Measurements from ENCODE around the gene AKAP13. TPM values are rescaled to one million over a fixed set of nuclear protein-coding genes. Genes with fewer than 3 reads are reported as not detected.
"Not testable (repeated sequence)": the region's sequence is repeated elsewhere in the genome, so short reads cannot be mapped to it uniquely, and the experiment has no call there.

The AKAP13 gene
- total RNA-seq, 2 experiments from 2014 or later: 106 to 113 TPM

DNA sequence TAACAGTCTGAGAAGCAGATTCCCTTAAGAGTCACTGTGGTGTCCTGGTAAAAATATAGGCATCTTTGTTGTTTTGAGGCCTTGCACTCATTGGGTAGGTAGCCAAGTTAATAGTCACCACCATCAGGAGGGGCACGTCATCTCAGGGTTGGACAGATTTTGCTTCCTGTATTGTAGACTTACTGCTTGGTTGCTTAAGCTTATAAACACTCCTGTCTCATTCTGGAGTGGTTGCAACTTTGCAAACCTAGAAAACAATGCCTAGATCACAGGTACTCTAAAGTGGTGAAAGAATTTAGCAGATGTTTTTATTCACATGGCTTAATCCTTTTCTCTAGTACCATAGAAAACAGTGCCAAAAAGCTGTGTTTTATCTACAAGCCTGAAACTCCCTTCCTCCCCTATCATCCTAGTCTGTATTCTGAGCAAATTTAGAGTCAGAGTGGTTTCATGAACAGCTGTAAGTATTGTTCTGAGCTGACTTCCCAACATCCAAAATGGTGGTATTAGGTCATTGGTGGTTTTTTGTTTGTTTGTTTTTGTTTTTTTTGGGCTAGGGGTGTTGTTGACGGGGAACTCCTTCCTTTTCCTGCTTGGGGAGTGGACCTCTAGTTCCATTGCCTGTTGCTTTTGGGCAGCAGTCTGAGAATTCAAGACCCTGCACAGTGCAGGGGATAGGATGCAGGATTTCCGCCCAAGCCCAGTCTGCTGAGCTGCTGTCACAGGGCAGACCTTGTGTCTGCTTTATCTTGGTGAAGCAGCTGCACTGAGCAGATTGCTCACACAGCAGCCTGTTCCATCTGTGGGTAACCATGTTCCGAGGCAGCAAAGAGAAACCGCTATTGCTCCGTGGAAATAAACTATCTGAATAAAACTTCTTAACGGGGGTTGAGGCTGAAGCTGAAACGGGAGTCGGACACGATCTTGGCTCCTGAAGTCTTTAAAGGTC is 202.0 kb downstream of the AKAP13 start:
- intact Hi-C loops (cut with micrococcal nuclease): loop anchor here (1.0 to 5.0 kb wide), 10 partner anchors 24 to 845 kb away; no protein-coding TSS in a partner anchor

DNA sequence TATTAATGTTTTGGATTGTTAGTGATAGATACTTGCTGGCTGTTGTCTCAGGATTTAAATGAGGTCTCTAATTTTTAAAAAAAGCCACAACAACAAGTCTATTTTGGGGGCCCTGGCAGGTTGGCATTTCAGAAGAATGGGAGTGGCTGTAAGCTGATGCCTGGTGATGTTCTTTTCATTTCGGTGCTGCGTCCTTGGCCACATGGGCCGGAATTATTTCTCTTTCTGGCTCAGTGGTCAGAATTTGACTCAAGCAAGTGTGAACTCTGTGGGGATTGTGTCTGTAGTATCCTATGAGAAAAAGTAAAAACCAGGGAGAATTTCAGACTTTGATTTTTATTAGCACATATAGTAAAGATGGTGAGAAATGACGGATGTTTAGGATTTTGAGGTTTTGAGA is 203.0 kb downstream of the AKAP13 start:
- Mint-ChIP-seq H3K27me3 (no peaks in the 10 kb centered on the region), H3K4me1 (ENCODE audit: low read depth) (peaks cover 87% of the 10 kb centered on the region), H3K9me3 (no peaks in the 10 kb centered on the region), H3K36me3 (peaks cover 70% of the 10 kb centered on the region), H3K4me3 (peak overlapping the region; percentile 86), H3K27ac (peak overlapping the region; percentile 93)
- ChIA-PET CTCF (interaction anchor here (1.1 to 2.9 kb wide), 6 partner anchors 9 to 253 kb away, joined by 3 to 13 read pairs (median 9); no protein-coding TSS in a partner anchor), POLR2A (interaction anchor here (1.0 to 3.8 kb wide), 13 partner anchors 11 to 126 kb away, joined by 3 to 27 read pairs (median 12); no protein-coding TSS in a partner anchor)
- peak; percentile 36 for DNase-seq
- intact Hi-C loops (cut with micrococcal nuclease): loop anchor here (2.0 to 5.0 kb wide), 6 partner anchors 25 to 846 kb away; no protein-coding TSS in a partner anchor

More for the DNA sequence above, 202.0 kb downstream of the AKAP13 start:
- H3K36me3 Mint-ChIP-seq: peaks cover 64% of the 10 kb centered on the region
- peak; percentile 79 for DNase-seq
- no peaks in the 10 kb centered on the region for H3K27me3 Mint-ChIP-seq
- CTCF ChIA-PET: interaction anchor here (0.6 to 2.9 kb wide), 10 partner anchors 10 to 286 kb away, joined by 3 to 13 read pairs (median 8); no protein-coding TSS in a partner anchor
- H3K4me1 Mint-ChIP-seq (ENCODE audit: low read depth): peaks cover 79% of the 10 kb centered on the region
- H3K9me3 Mint-ChIP-seq: no peaks in the 10 kb centered on the region
- H3K27ac Mint-ChIP-seq: peak overlapping the region; percentile 93
- peak overlapping the region; percentile 86 for H3K4me3 Mint-ChIP-seq
- POLR2A ChIA-PET: interaction anchor here (0.6 to 3.8 kb wide), 22 partner anchors 12 to 252 kb away, joined by 3 to 27 read pairs (median 6); no protein-coding TSS in a partner anchor

DNA sequence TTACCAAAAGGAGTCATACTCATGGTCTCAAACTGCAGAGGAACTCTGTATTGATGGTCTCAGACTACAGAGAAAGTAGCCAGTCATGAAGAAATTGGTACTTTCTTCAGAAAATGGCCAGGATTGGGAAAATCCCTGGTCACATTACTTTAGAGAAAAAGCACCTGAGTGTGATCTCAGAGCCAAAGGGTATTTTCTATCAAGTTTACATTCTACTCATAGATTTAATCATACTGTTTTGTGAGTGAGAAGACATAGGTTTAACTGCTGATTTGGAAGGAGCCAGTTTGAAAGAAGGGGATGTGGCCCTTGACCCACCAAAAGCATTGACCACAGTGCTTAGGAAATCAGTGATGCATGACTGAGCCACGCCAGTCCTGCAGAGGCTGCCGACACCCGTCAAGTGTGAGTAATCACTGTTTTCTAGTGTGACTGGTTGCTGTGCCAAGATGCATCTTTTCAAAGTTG is 203.6 kb downstream of the AKAP13 start:
- peak; percentile 71 for DNase-seq
- peak overlapping the region; percentile 93 for H3K27ac Mint-ChIP-seq
- ChIA-PET CTCF (interaction anchor here (1.6 to 2.9 kb wide), 2 partner anchors 37 to 41 kb away, joined by 4 to 13 read pairs; no protein-coding TSS in a partner anchor), POLR2A (interaction anchor here (1.3 to 3.8 kb wide), 4 partner anchors 10 to 42 kb away, joined by 3 to 27 read pairs (median 10); no protein-coding TSS in a partner anchor)
- intact Hi-C loops (cut with micrococcal nuclease): loop anchor here (1.0 to 5.0 kb wide), 8 partner anchors 25 to 847 kb away; no protein-coding TSS in a partner anchor
- H3K9me3 Mint-ChIP-seq: no peaks in the 10 kb centered on the region
- no peaks in the 10 kb centered on the region for H3K27me3 Mint-ChIP-seq
- peaks cover 92% of the 10 kb centered on the region for H3K4me1 Mint-ChIP-seq (ENCODE audit: low read depth)
- H3K36me3 Mint-ChIP-seq: peaks cover 71% of the 10 kb centered on the region
- peak overlapping the region; percentile 86 for H3K4me3 Mint-ChIP-seq

DNA sequence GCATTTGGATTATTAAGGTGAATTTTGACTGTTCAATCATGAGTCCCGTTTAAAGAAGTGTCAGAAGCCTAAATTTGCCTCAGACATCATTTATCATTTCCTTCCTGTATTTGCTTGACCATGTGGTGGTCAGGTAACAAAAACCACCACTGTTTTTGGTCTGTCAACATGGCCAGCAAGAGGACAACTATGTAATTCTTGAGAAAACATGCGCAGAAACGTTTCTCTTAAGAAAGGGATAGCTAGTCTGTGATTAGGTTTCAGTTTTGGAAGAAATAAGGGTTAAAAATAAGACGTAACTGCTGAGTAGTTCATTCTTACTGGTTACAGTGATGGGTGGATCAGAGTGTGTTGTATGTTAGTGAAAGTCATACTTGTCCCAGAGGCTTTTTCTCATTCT is 204.5 kb downstream of the AKAP13 start:
- peak overlapping the region; percentile 93 for H3K27ac Mint-ChIP-seq
- peaks cover 84% of the 10 kb centered on the region for H3K4me1 Mint-ChIP-seq (ENCODE audit: low read depth)
- H3K9me3 Mint-ChIP-seq: no peaks in the 10 kb centered on the region
- H3K36me3 Mint-ChIP-seq: peaks cover 68% of the 10 kb centered on the region
- CTCF ChIA-PET: interaction anchor here (1.1 to 1.9 kb wide), 6 partner anchors 26 to 288 kb away, joined by 3 to 6 read pairs (median 5); no protein-coding TSS in a partner anchor
- POLR2A ChIA-PET: interaction anchor here (1.0 to 1.9 kb wide), 3 partner anchors 23 to 122 kb away, joined by 3 to 8 read pairs (median 4); no protein-coding TSS in a partner anchor
- H3K27me3 Mint-ChIP-seq: no peaks in the 10 kb centered on the region
- no peak for DNase-seq
- H3K4me3 Mint-ChIP-seq: peak overlapping the region; percentile 86
- intact Hi-C loops (cut with micrococcal nuclease): loop anchor here (1.0 to 5.0 kb wide), 5 partner anchors 34 to 848 kb away; no protein-coding TSS in a partner anchor

DNA sequence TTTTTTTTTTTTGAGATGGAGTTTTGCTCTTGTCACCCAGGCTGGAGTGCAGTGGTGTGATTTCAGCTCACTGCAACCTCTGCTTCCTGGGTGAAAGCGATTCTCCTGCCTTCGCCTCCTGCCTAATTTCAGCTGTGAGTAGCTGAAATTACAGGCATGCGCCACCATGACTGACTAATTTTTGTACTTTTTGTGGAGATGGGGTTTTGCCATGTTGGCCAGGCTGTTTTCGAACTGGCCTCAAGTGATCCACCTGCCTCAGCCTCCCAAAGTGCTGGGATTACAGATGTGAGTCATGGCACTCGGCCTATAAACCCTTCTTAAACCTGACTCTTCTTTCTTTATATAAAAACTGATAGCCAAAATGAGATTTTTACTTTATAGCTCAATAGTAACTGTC is 205.8 kb downstream of the AKAP13 start:
- Mint-ChIP-seq H3K36me3 (peaks cover 58% of the 10 kb centered on the region), H3K4me1 (ENCODE audit: low read depth) (peaks cover 73% of the 10 kb centered on the region), H3K27ac (peak overlapping the region; percentile 93)
- H3K4me3 Mint-ChIP-seq, H3K27me3 Mint-ChIP-seq, H3K9me3 Mint-ChIP-seq: not testable (repeated sequence)
- intact Hi-C loops (cut with micrococcal nuclease): loop anchor here (1.0 kb wide), 1 partner anchor 86 kb away; no protein-coding TSS in a partner anchor
- CTCF ChIA-PET: interaction anchor here (0.7 to 1.9 kb wide), 10 partner anchors 10 to 881 kb away, joined by 3 to 6 read pairs (median 3); no protein-coding TSS in a partner anchor
- DNase-seq: peak; percentile 78
- POLR2A ChIA-PET: interaction anchor here (0.8 to 1.9 kb wide), 6 partner anchors 11 to 206 kb away, joined by 3 to 8 read pairs (median 4); partner anchors contain the start of gene AKAP13

DNA sequence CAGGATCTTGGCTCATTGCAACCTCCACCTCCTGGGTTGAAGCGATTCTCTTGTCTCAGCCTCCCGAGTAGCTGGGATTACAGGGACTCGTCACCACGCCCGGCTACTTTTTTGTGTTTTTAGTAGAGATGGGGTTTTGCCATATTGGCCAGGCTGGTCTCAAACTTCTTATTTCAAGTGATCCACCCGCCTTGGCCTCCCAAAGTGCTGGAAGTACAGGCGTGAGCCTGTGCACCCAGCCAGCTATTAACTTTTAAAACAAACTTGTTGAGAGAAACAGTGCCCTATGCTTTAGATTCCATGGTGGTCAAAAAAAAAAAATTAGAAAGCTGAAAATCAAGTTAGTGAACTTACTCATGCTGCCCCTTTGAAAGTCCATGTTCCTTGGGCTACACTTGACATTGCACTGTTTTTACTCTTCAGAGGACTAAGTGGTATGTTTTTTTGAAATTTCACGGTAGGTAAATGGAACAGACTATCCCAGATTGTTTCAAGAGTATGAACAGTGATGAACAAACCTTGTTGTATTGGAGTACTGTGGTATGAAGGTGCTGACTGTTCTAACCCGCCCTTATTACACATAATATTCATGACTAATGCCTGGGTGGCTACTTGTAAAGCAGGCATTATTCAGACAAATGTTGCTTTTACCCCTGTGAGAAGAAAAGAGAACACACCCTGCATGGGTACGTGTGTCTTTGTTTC is 207.5 kb downstream of the AKAP13 start:
- Mint-ChIP-seq H3K4me3 (no peak overlapping the region), H3K27me3 (no peaks in the 10 kb centered on the region), H3K36me3 (peaks cover 46% of the 10 kb centered on the region), H3K9me3 (no peaks in the 10 kb centered on the region), H3K4me1 (ENCODE audit: low read depth) (peaks cover 68% of the 10 kb centered on the region), H3K27ac (no peak overlapping the region)
- POLR2A ChIA-PET: no interaction called here
- intact Hi-C loops (cut with micrococcal nuclease): no loop called here
- no peak for DNase-seq
- CTCF ChIA-PET: no interaction called here

DNA sequence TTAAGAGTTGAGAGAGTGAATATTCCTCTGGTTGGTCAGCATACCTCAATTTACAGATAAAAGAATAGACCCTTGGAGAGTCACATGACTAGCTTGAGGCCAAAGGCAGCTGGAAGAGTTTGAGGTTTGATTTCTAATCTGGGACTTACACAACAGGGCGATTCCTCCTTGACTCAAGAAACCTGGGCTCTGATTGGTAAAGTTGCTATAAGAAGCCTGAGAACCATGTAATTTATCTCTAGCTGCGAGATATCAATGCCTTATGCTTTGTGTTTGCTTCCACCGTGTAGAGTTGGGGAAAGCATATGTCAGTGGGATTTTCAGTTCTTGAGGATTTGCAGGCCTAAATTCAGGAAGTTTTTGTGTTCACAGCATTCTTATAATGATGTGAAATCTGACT is 208.3 kb downstream of the AKAP13 start:
- ChIA-PET CTCF (no interaction called here), POLR2A (no interaction called here)
- H3K4me1 Mint-ChIP-seq (ENCODE audit: low read depth): peaks cover 64% of the 10 kb centered on the region
- H3K36me3 Mint-ChIP-seq: peaks cover 38% of the 10 kb centered on the region
- intact Hi-C loops (cut with micrococcal nuclease): no loop called here
- H3K27me3 Mint-ChIP-seq: no peaks in the 10 kb centered on the region
- DNase-seq: no peak
- no peak overlapping the region for H3K27ac Mint-ChIP-seq
- H3K4me3 Mint-ChIP-seq: no peak overlapping the region
- no peaks in the 10 kb centered on the region for H3K9me3 Mint-ChIP-seq

DNA sequence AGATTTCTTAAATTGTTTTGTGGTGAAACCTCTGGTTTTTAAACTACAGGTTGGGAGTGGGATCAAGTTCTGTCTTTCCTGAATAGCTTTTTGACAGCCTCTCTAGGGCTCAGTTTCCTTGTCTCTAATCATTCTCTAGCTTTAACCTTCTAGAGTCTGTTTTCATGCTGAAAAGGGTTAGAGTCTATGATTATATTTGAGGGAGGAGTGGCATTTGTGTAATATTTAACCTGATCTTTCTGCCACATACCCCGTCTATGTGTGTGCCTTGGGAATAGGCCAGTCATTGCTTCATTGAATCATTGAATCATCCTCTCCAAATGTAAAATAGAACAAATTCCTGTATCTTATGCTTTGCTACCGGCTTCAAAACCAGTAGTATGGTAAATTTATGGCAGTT is 209.4 kb downstream of the AKAP13 start:
- CTCF ChIA-PET: no interaction called here
- intact Hi-C loops (cut with micrococcal nuclease): no loop called here
- Mint-ChIP-seq H3K27ac (no peak overlapping the region), H3K36me3 (peaks cover 35% of the 10 kb centered on the region), H3K27me3 (no peaks in the 10 kb centered on the region), H3K4me3 (no peak overlapping the region), H3K4me1 (ENCODE audit: low read depth) (peaks cover 62% of the 10 kb centered on the region), H3K9me3 (no peaks in the 10 kb centered on the region)
- DNase-seq: no peak
- POLR2A ChIA-PET: no interaction called here

DNA sequence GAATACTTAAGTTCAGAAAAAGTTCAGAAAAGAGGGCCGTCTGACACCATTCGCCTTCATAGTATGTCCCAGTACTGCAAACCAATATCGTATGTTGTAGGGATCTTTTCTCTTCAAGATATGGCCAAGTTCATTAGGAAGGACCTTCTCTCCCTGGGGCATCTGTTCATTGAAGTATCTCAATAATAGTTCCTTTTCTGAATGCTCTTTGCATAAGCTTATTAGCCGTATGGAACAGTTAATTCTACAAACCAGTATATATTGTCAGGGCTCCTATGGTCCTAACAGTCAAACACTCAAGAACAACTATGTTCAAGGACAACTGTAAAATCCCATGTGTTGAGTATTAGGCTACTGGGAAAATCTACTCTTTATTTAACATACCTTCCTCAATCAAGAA is 211.2 kb downstream of the AKAP13 start:
- DNase-seq: no peak
- Mint-ChIP-seq H3K4me3 (no peak overlapping the region), H3K27me3 (no peaks in the 10 kb centered on the region), H3K27ac (no peak overlapping the region), H3K4me1 (ENCODE audit: low read depth) (peaks cover 61% of the 10 kb centered on the region), H3K9me3 (no peaks in the 10 kb centered on the region), H3K36me3 (peaks cover 22% of the 10 kb centered on the region)
- intact Hi-C loops (cut with micrococcal nuclease): no loop called here
- ChIA-PET POLR2A (no interaction called here), CTCF (interaction anchor here (1.3 kb wide), 1 partner anchor 9 kb away, joined by 3 read pairs; no protein-coding TSS in a partner anchor)

DNA sequence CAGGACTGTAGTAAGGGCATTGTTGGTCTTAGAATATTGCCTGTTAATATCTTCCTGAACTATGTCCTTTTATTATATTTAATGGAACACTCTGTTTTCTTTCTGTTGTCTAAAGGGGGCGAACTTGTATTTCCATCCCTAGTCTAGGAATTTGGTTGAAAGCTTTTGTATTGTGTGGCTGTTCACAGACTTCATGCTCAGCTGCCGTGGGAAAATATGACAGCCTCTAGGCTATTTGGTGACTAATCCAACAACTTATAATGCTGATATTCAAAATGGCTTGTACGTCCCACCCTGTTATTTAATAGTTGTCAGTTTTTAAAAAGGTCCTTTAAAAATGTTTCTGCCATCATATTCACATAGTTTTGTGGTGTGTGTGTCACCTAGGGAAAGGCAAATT is 211.7 kb downstream of the AKAP13 start:
- no peaks in the 10 kb centered on the region for H3K9me3 Mint-ChIP-seq
- DNase-seq: no peak
- H3K27me3 Mint-ChIP-seq: no peaks in the 10 kb centered on the region
- intact Hi-C loops (cut with micrococcal nuclease): no loop called here
- CTCF ChIA-PET: interaction anchor here (0.6 to 1.3 kb wide), 2 partner anchors 9 to 87 kb away, joined by 3 read pairs; no protein-coding TSS in a partner anchor
- H3K4me3 Mint-ChIP-seq: no peak overlapping the region
- H3K36me3 Mint-ChIP-seq: peaks cover 19% of the 10 kb centered on the region
- H3K4me1 Mint-ChIP-seq (ENCODE audit: low read depth): peaks cover 61% of the 10 kb centered on the region
- POLR2A ChIA-PET: no interaction called here
- H3K27ac Mint-ChIP-seq: no peak overlapping the region

DNA sequence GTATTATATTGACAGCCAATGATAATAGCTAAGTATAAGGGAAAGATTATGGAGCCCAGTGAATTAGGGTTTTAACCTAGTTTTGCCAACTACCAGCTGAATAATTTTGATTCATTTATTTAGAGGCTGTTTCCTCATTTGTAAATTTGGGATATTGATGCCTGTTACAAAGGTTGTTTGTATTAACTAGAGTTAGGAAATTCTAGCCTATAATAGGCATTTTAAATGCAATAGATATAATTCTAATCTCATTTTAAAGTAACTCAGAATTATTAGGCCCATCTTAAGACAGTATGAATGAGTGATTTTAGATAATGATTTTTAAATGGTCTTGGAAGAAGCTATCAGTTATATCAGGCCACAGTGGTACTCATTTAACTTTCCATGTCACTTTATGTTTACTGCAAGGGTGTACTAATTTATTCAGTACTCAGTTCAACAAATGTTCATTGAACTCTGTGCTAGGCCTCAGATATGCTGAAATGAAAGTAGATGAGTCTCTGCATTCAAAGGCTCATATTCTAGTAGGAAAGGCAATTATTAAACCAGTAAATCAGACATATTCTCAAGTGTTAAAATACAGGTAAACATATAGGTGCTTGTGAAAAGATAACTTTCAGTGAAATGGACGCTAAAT is 213.5 kb downstream of the AKAP13 start:
- intact Hi-C loops (cut with micrococcal nuclease): no loop called here
- peaks cover 10% of the 10 kb centered on the region for H3K36me3 Mint-ChIP-seq

More for the DNA sequence above, 213.5 kb downstream of the AKAP13 start:
- ChIA-PET POLR2A (interaction anchor here (1.1 kb wide), 1 partner anchor 11 kb away, joined by 3 read pairs; no protein-coding TSS in a partner anchor), CTCF (no interaction called here)
- H3K27me3 Mint-ChIP-seq: no peaks in the 10 kb centered on the region
- H3K4me3 Mint-ChIP-seq: no peak overlapping the region
- H3K27ac Mint-ChIP-seq: peak overlapping the region; percentile 54
- DNase-seq: no peak
- no peaks in the 10 kb centered on the region for H3K9me3 Mint-ChIP-seq
- H3K4me1 Mint-ChIP-seq (ENCODE audit: low read depth): peaks cover 60% of the 10 kb centered on the region

Measured in activated CD4-positive, alpha-beta memory T cell treated with anti-CD3 and anti-CD28 coated beads for 36 hours (primary cell).